ENCODE measurements around the gene F13B. TPM values are rescaled to one million over a fixed set of nuclear protein-coding genes. Genes with fewer than 3 reads are reported as not detected.
"Not testable (repeated sequence)": the region's sequence is repeated elsewhere in the genome, so short reads cannot be mapped to it uniquely, and the experiment has no call there.

Gene F13B
- total RNA-seq, 1 donor from 2014 or later, result not detected

- Histone ChIP-seq H3K4me1 (no peaks in the 10 kb centered on the region), H3K27me3 (no peaks in the 10 kb centered on the region), H3K36me3 (no peaks in the 10 kb centered on the region), H3K9me3 (no peaks in the 10 kb centered on the region), H3K27ac (no peak overlapping the region), H3K4me3 (no peak overlapping the region)
- TF ChIP-seq, protein P1, sequence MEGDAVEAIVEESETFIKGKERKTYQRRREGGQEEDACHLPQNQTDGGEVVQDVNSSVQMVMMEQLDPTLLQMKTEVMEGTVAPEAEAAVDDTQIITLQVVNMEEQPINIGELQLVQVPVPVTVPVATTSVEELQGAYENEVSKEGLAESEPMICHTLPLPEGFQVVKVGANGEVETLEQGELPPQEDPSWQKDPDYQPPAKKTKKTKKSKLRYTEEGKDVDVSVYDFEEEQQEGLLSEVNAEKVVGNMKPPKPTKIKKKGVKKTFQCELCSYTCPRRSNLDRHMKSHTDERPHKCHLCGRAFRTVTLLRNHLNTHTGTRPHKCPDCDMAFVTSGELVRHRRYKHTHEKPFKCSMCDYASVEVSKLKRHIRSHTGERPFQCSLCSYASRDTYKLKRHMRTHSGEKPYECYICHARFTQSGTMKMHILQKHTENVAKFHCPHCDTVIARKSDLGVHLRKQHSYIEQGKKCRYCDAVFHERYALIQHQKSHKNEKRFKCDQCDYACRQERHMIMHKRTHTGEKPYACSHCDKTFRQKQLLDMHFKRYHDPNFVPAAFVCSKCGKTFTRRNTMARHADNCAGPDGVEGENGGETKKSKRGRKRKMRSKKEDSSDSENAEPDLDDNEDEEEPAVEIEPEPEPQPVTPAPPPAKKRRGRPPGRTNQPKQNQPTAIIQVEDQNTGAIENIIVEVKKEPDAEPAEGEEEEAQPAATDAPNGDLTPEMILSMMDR (IDR thresholded peaks at IDR 0.05), result no peak
- no peak for DNase-seq (ENCODE audit: low spot score in 2 of 2)
- intact Hi-C loops (cut with DNase I), result no loop called here
Measured at GRCh38 chr1:197003132-197003531, 63.9 kb downstream of the F13B start.

DNA sequence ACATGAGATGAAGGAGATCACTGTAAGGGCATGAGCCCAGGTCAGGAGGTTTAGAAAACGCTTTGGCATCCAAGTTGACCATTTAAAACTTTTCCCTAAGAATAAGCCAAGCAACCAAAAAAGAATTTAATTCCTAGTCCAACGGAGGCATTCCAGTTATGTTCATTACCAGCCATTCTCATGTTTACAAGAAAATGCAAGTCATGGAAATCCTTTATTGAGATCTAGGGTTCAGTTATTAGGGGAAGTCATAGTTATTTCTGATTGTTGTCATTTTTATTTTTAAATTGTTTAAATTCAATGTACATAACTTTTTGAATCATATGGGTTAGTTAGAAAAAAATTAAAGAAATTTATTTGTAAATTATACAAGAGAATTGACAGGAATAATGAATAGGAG lies 65.2 kb downstream of the F13B start:
- intact Hi-C loops (cut with DNase I), result no loop called here
- H3K9me3 ChIP-seq, result no peaks in the 10 kb centered on the region

DNA sequence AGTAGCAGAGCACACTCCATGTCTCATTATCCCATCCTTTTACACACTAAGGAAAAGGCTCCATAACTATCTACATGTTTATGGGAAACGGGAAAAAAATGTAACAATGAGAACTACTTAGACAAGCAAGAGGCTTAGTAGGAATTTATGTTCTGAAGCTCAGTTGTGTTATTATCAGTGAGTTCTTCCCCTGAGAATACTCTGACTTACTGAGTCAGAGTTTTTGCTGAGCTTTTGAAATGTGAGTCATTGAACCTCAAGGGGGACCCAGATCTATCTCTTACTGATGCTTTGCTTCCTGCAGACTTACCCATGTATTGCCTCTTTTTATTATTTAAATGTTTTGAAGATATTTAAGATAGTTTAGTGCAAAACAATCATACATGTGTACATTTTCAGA lies 69.6 kb downstream of the F13B start:
- Histone ChIP-seq H3K4me3 (no peak overlapping the region), H3K4me1 (no peaks in the 10 kb centered on the region), H3K27me3 (no peaks in the 10 kb centered on the region), H3K36me3 (no peaks in the 10 kb centered on the region), H3K27ac (no peak overlapping the region), H3K9me3 (no peaks in the 10 kb centered on the region)
- intact Hi-C loops (cut with DNase I), result no loop called here
- TF ChIP-seq, protein P1 (IDR thresholded peaks at IDR 0.05), result no peak
- no peak for DNase-seq (ENCODE audit: low spot score in 2 of 2)

More for the DNA sequence above, 65.2 kb downstream of the F13B start:
- H3K4me3 ChIP-seq, result no peak overlapping the region
- no peaks in the 10 kb centered on the region for H3K36me3 ChIP-seq
- no peak overlapping the region for H3K27ac ChIP-seq
- no peak for DNase-seq (ENCODE audit: low spot score in 2 of 2)
- no peaks in the 10 kb centered on the region for H3K27me3 ChIP-seq
- H3K4me1 ChIP-seq, result no peaks in the 10 kb centered on the region
- TF ChIP-seq, protein P1 (IDR thresholded peaks at IDR 0.05), result no peak

- Histone ChIP-seq H3K27me3 (no peaks in the 10 kb centered on the region), H3K9me3 (no peaks in the 10 kb centered on the region)
- intact Hi-C loops (cut with DNase I), result no loop called here
Measured at GRCh38 chr1:196993916-196994315, 73.1 kb downstream of the F13B start.

DNA sequence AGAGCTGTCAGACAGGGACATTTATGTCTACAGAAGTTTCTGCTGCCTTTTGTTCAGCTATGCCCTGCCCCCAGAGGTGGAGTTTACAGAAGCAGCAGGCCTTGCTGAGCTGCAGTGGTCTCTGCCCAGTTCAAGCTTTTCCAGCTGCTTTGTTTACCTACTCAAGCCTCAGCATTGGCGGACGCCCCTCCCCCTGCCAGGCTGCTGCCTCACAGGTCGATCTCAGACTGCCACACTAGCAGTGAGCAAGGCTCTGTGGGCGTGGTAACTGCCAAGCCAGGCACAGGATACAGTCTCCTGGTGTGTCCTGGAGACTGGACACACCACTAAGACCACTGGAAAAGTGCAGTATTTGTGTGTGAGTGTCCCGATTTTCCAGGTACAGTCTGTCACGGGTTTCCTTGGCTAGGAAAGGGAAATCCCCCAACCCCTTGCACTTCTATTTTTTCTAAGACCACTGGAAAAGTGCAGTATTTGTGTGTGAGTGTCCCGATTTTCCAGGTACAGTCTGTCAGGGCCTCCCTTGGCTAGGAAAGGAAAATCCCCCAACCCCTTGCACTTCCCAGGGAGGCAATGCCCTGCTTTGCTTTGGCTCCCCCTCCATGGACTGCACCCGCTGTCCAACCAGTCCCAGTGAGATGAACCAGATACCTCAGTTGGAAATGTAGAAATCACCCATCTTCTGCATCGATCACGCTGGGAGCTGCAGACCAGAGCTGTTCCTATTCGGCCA lies 75.0 kb downstream of the F13B start:
- H3K27me3 ChIP-seq; H3K36me3 ChIP-seq; H3K4me1 ChIP-seq; intact Hi-C loops (cut with DNase I); DNase-seq (ENCODE audit: low spot score in 2 of 2); H3K4me3 ChIP-seq; H3K9me3 ChIP-seq; H3K27ac ChIP-seq: not testable (repeated sequence)

More at GRCh38 chr1:196993916-196994315, 73.1 kb downstream of the F13B start:
- TF ChIP-seq, protein P1 (IDR thresholded peaks at IDR 0.05), result no peak
- no peaks in the 10 kb centered on the region for H3K36me3 ChIP-seq
- H3K27ac ChIP-seq, result no peak overlapping the region
- H3K4me1 ChIP-seq, result no peaks in the 10 kb centered on the region
- H3K4me3 ChIP-seq, result no peak overlapping the region
- no peak for DNase-seq (ENCODE audit: low spot score in 2 of 2)

Other genes with a start within 250 kb of the F13B start
- gene CFHR1, start 247.5 kb downstream of the F13B start, total RNA-seq, result 16.0 TPM
- gene CFHR4, start 179.2 kb downstream of the F13B start, total RNA-seq, result not detected
- not detected for gene CFHR2, start 123.5 kb downstream of the F13B start, total RNA-seq
- gene CFHR5, start 89.7 kb downstream of the F13B start, total RNA-seq, result not detected
- not detected for gene ASPM, start 79.4 kb upstream of the F13B start, total RNA-seq
- gene ZBTB41, start 134.0 kb upstream of the F13B start, total RNA-seq, result 1.9 TPM
- gene CRB1, start 201.0 kb upstream of the F13B start, total RNA-seq, result not detected

Measured in ascending aorta (tissue), 2 donors.